Activated CD4-positive, alpha-beta T cell treated with anti-CD3 and anti-CD28 coated beads, Interleukin-2, Interleukin-4, amounts not matched to agents 100 ng/mL and 50 ng/mL, durations not matched to agents 16 hours and 8 hours (primary cell): ENCODE measurements around the gene SGK1.

Experiments
- DNase-seq: peaks from one replicate; pipeline ENCODE4 v3.0.0-alpha.2; 2020; ENCODE audit warnings: low spot score

SGK1 gene

GRCh38 chr6:134317471-134318131 is at the start of gene SGK1:
Gene SGK1 (minus strand): TSS chr6:134318112. CDS start chr6:134317460, 652 bp downstream.
- no peak for DNase-seq

GRCh38 chr6:134363323-134364039 is 45.6 kb upstream of the SGK1 start:
- DNase-seq: no peak

DNA sequence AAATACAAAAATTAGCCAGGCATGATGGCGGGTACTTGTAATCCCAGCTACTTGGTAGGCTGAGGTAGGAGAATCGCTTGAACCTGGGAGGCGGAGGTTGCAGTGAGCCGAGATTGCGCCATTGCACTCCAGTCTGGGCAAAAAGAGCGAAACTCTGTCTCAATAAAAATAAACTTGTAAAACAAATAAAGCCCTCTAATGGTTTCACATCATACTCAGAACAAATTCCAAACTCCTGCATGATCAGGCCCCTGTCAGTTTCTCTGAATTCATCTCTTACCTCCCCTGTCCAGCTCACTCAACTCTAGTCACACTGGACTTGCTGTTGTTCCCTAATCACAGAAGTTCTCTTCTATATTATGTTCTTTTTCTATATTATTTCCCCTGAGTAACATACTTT is 43.1 kb upstream of the SGK1 start:
- no peak for DNase-seq

- no peak for DNase-seq
Observed at GRCh38 chr6:134359302-134359701, 41.4 kb upstream of the SGK1 start.

DNA sequence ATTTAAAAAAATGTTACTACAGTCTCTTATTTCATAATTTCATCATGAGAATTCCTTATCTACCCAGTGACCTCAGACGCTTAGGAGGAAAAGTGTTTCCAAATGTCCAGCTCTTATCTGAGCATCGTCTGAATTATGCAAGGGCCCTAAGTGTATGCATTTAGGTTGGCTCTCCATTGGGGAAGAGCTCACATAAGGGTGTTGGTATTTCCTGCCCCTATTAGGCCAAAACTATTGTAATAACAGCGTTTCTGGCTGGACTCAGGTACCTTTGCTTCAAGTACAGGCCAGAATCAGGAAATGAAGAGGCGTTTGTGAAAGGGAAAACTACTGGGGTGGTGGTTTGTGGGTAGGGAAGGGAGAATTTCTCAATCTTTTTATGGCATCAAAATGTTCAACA is 40.4 kb upstream of the SGK1 start:
- no peak for DNase-seq

DNA sequence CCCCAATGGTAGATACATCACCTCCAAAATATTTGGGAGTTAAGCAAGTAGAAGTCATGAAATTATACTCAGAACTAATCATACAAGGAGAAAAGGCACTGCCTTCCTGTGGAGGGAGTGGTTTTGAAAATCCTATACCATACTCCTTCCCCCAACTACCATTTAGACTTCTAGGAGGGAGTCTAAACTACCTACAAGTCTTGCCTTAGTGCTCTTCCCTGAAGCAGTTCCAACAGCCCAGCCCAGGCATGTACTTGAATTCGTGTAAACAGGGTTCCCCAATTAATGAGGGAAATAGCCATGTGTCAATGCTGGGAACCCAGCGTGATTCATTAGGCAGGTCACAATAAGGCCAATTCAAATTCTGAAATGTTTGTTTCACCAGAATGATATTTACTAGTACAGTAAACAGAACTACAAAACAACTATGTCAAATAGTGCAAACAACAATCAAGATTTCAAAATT is 39.1 kb upstream of the SGK1 start:
- no peak for DNase-seq

DNA sequence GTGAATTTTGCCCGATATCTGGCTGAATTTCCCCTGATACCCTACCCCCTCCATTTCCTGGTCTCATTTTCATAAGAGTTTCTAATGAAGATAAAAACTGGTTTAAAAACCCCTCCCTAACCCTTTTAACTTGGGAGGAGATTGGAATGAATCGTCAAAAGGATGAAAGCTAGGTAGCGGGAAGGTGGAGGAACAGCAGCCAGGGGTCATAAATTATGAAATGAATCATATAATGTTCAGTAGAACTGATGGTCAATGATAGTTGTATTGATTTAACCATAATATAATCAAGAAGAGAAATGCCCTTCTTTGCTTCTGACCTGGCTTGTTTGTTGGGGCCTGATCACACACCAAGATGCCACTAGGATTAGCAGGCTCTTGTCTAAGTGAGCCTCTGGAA is 38.5 kb upstream of the SGK1 start:
- DNase-seq: no peak

GRCh38 chr6:134352786-134353480 is 35.0 kb upstream of the SGK1 start:
- DNase-seq: peak; percentile 58

DNA sequence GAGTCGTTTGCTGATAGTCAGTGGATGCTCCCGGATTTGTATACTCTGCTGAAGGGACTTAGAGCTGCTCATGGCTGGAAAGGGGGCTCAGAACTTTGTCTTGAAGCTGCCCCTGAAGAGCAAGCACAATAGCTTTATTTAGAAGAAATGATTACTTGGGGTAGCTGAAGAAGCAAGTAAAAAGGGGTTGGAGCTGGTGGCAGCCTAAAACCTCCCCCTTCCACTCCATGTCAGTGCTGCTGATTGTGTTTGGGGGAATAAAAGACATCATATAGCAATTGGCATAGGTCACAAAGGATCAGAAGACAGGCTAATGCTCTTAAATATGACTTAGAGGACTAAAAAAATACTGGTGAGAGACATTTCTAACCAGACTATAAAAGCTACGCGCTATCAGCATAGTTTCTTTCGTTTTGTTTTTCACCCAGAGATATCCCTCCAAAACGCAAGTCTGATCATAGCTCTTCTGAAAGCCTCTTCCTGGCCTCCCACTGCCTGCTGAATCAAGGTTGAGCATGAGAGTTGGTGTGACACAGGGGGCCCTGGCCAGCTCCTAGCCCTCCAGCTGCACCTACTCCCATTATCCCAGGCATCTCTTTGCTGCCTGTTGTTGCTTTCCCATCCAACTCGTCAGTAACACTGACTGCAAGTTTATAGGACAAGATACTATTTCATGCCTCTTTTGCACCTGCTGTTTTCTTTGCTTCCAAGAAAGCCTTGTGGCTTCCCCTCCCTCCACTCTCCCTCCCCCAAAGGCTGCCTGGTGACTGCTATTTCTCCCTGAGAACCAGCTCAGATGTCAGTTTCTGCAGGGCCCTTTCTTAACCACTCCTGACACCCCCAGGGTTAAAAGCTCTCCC is 33.9 kb upstream of the SGK1 start:
- DNase-seq: no peak

DNA sequence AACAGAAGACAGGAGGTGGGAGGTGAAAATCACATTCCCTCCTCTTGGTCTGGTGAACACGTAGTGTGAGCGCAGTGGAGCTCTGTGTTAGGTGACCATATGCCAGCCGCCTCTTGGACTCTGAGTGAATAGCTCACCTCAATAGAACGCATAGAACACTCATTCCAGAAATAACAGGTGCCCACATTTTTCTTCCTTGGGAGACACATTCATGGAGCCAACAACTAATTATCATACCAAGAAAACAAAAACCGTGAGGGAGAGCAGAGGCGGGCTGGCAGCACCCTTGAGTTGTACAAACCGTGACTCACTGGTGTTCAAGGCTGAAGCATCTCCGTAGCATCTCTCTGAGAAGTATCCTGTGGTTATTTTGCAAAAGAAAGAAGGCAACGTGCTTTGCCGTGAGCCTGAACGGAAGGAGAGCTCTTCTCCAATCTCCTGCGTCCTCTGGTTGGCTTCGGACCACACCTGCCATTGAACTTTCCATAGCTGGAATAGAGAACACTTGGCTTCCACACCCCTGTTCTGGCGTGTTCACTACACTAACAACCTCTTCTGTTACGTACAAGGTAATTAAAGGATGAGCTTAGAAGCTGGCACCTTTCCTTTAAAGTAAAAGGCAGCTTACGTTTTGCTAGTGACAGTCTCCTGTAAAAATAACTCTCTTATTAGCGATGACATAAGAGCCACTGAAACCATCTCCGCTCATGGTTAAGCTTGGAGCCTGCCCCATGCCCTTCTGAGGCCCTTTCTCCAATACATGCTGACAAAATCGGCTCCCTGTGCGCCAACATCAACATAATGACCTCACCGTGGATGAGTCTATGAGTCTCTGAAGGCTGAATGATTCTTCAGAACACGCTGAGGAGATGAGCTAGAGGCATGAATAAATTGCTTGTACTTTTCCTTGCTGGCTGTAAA is 30.2 kb upstream of the SGK1 start:
- DNase-seq: no peak

GRCh38 chr6:134346932-134347545 is 29.1 kb upstream of the SGK1 start:
- no peak for DNase-seq

- DNase-seq: no peak
Observed at GRCh38 chr6:134345789-134346188, 27.9 kb upstream of the SGK1 start.

DNA sequence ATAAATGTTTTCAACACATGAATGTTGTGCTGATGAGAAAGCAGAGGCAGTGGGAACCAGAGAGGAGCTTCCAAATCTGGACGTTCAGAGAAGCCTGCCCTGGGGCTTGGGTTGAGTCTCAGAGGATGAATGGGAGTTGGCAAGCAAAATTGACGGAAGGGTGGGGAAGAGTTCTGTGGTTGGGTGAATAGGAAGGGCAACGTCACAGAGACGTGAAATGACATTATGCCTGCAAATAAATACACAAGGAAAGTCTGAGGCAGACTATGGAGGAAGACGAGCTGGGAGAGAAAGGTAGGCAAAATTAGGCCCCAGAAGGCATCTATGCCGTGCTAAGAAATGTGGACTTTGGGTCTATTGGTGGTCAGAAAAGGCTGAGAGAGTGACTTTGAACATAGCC is 25.2 kb upstream of the SGK1 start:
- no peak for DNase-seq

GRCh38 chr6:134341999-134342567 is 24.2 kb upstream of the SGK1 start:
- DNase-seq: no peak

GRCh38 chr6:134340179-134340975 is 22.5 kb upstream of the SGK1 start:
- DNase-seq: no peak

- DNase-seq: no peak
Observed at GRCh38 chr6:134339216-134339615, 21.3 kb upstream of the SGK1 start.

- no peak for DNase-seq
Observed at GRCh38 chr6:134331256-134331655, 13.3 kb upstream of the SGK1 start.

DNA sequence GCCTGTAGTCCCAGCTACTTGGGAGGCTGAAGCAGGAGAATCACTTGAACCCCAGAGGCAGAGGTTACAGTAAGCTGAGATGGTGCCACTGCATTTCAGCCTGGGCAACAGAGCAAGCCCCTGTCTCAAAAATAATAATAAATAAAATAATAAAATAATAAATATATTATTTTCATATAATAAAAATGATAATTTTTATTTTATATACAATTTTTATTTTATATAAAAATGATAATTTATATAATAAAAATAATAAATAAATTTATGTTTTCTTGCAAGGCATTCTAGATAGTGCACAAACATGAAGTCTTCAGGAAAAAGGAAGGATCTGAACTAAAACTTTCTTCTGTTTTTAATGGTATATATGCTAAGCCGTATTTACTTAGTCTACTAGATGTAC is 12.6 kb upstream of the SGK1 start:
- DNase-seq: no peak

DNA sequence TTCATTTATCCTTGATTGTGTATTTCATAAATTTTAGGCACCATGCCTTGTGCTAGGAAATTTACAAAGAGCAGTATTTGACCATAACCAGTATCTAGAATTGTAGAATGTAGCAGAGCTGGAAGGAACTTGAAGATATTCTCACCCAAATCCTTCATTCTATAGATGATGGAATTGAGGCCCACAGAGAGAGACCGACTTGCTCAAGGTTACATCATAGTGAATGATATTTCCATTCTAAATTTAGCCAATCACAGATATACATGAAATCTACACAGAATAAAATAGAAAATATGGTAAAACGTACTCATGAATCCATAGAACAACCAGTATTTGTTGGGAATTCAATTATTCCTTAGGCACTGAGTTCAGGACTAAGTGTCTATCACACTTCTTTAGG is 10.9 kb upstream of the SGK1 start:
- DNase-seq: no peak
